Right ventricle myocardium superior (tissue), 1 donor: Measurements from ENCODE around the gene EPB41L3. TPM values are rescaled to one million over a fixed set of nuclear protein-coding genes. Genes with fewer than 3 reads are reported as not detected.
"Not testable (repeated sequence)": the region's sequence is repeated elsewhere in the genome, so short reads cannot be mapped to it uniquely, and the experiment has no call there.

ENCODE experiments used
- ATAC-seq: fragments of 200-7000 bp; cut with Tn5 transposase; one replicate; pipeline ENCODE4 v1.9.1; 2020; ENCODE audit warnings: mild to moderate bottlenecking; ENCODE audit not compliant: poor library complexity
- DNase-seq: peaks from one replicate; pipeline ENCODE4 v3.0.0-alpha.2; 2020
- intact Hi-C: fragments of 100-400 bp; cut with DNase I; formaldehyde crosslinking; loops from one replicate; pipeline ENCODE4 v1.11.2; 2022
- total RNA-seq: library from RNA; stranded (reverse); fragmentation: NEBNext Ultra II Directional; extraction: Animal tissue kit (Norgen Biotek cat#: 25700); gene quantifications from one replicate; pipeline ENCODE4 v1.2.1, GENCODE V29; 2021
- donor health status: DM: no; HTN: yes; CAD: no; lungs with severe emphysema.

The EPB41L3 gene
- total RNA-seq, 1 donor from 2014 or later: 6.8 TPM

DNA sequence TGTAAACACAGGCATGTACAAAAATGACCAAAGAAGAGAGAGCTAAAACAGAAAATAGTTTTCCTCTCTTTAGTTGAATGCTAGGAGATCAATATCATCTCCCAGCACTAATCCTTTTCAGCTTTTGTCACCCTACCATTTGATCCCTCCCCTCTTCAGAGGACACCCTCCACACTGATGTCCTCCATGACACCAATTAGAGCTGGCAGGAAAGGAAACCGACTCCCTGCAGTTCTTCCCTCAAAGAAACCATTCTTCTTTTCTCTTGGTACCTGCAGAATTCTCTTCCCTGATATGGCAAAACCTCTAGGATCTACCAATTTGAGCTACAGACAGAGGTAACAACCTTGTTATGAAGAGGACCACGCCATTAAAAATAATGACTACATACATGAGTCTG, 5.3 kb downstream of the EPB41L3 start:
- DNase-seq (no peak), ATAC-seq (no peak)
- intact Hi-C loops: no loop called here

DNA sequence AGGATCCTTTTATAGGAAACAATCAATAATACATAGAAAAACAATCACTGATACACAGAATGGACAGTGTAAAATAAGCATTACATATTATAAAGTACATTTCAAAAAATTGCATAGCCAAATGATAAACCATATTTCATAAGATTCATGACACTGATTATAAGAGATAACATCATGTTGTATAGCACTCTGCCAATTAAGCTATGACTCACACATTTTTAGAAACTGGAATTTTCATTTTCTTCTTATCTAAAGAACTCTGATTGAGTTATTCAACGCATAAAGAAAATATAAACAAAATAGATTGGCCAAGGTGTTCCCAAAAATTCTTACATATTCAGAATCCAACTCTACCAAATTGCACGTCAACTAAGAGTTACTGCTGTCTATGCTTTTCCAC, 5.9 kb downstream of the EPB41L3 start:
- intact Hi-C loops: no loop called here
- ATAC-seq: no peak

DNA sequence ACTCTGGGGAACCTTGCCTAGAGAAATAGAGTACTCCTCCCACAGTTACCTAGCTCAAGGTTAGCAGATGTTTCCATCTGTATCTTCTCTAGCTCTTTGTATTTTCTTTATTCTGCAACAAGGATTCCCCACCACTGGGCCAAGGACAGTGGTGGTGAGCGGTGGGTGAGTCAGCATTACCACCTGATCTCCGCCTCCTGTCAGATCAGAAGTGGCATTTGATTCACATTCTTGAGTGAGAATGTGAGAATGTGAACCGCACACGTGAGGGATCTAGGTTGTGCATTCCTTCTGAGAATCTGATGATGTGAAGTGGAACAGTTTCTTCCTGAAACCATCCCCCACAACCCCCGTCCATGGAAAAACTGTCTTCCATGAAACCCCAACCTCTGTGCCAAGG, 9.0 kb downstream of the EPB41L3 start:
- ATAC-seq (no peak), DNase-seq (no peak)
- intact Hi-C loops: no loop called here

More for the DNA sequence above, 5.9 kb downstream of the EPB41L3 start:
- no peak for DNase-seq

DNA sequence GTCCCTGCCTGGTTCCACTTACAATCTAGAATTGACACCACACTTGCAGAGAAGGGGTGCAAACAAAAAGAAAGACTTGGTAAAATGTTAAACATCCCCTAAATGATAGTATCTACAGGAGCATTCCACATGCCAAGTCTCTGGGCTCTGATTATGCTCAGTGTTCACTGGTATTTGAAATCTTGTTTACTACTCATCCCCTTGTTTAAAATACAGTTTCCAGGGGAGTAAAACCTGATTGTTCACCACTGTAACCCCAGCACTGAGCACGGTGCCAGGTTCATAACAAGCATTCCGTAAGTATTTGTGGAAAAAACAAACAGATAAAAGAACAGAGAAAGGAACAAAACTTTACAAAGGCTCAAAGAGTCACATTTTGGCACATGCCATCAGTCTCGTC, 11.7 kb downstream of the EPB41L3 start:
- DNase-seq (no peak), ATAC-seq (no peak)
- intact Hi-C loops: no loop called here

DNA sequence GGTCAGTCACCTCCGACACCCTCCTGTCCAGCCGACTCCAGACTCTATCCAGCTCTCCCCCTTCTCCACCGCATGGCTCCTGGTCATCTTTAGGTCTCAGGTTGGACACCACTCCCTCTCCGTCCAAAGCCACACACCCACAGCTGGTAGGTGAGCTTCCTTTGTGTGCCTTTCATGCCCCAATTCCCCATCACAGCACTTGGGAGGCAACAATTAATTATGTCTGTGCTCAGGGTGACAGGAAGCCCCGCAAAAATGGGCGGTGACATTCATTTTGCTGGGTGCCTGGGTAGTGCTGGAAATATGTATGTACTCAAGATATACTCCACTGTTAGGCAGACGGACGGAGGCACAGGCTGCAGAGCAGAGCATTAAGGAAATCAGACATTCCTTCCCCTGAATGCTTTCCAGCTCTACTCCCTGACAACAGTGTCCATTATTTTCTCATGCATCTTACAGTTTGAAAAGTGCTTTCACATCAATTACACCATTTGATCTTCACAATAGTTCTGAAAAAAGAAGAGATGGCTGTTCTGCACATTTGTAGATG, 13.1 kb downstream of the EPB41L3 start:
- no peak for DNase-seq
- intact Hi-C loops: no loop called here

DNA sequence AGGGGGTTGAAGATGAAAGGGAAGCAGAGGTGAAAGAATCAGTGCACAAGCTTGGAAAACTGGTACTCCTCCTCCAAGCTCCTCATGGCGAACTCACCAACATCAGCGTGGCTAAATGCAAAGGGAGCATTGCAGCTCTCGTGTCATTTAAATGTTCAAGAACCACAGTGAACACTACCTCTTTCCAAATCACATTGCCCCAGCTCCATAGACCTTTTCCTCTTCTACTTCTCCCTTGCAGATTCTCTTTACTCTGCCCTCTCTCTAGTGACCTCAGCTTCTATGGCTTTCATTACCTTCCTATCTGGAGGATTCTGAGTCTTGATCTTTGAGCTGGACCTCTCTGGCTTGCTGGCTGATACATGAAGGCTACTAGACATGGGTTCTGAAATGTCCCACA, 14.3 kb downstream of the EPB41L3 start:
- no peak for DNase-seq
- intact Hi-C loops: no loop called here
- ATAC-seq: no peak

More for the DNA sequence above, 13.1 kb downstream of the EPB41L3 start:
- no peak for ATAC-seq

DNA sequence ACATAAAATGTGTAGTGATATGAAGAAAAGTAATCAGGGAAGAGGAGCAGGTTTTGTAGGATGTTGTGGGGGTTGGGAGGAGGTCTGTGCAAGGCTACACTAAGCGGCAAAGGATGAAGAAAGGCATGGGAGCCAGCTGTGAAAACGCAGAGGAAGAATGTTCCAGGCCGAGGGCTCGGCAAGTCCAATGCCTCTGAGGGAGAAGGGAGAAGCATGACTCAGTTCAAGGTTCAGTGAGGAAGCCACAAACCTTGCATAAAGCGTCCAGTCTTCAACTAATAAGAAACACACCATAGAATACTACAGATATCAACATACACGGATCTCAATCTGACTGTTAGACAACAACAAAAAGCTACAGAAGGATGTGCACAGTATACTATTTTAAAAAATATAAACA, 16.2 kb downstream of the EPB41L3 start:
- peak; percentile 91 for ATAC-seq
- intact Hi-C loops: no loop called here
- peak; percentile 55 for DNase-seq

DNA sequence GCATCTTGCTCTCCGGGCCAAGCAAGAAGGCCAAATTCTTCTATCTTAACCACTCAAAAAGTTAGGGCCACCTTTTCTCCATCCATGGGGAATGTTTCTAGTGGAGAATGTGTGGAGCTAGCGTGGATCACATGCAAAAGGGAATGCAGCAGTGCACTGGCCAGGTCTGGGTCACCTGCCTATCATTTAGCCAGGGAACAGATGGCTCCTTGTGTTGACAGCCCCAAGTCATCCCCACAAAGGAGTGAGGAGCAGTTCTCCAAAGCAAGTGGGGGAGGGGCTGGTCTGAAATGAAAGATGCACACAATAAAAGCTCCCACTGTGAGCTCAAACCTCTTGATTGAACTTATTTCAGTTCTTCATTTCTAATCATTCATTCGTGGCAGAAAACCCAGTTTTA, 19.1 kb downstream of the EPB41L3 start:
- ATAC-seq (no peak), DNase-seq (no peak)
- intact Hi-C loops: no loop called here

DNA sequence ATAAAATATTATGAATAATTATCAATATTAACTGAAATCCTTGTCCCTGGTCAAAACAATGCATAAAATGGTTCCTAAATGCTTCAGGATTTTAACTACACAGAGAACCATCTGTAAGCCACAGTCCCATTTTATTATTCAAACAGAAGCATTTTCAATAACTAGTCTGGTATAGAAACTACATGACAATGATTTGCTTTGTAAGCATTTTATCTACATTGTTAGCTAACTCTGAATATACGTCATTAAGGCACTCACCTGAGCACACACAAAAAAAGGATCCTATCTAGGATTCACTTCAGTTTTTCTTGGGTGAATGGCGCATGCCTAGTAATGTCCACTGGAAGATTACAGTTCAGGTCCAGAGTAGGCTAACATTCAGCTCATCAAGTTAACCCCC, 22.8 kb downstream of the EPB41L3 start:
- ATAC-seq: no peak
- intact Hi-C loops: no loop called here
- no peak for DNase-seq

DNA sequence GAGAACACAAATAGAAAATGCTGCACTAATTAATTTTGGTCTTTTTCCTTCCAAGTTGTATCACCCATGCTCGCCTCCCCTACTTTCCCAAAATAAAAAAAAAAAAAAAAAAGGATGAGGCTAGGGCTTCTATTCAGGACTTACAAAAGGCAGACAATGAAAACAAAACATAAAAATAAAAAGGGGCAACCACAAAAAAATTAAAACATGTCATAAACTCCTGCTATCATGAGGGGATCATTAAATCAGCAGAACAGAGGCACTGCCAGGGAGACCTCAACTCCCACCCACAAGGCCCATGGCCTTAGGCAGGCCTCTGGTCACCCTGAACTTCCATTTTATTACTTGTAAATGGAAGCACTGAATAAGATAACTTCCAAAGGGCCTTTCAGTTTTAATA, 23.3 kb downstream of the EPB41L3 start:
- ATAC-seq: no peak
- intact Hi-C loops: no loop called here
- DNase-seq: no peak

DNA sequence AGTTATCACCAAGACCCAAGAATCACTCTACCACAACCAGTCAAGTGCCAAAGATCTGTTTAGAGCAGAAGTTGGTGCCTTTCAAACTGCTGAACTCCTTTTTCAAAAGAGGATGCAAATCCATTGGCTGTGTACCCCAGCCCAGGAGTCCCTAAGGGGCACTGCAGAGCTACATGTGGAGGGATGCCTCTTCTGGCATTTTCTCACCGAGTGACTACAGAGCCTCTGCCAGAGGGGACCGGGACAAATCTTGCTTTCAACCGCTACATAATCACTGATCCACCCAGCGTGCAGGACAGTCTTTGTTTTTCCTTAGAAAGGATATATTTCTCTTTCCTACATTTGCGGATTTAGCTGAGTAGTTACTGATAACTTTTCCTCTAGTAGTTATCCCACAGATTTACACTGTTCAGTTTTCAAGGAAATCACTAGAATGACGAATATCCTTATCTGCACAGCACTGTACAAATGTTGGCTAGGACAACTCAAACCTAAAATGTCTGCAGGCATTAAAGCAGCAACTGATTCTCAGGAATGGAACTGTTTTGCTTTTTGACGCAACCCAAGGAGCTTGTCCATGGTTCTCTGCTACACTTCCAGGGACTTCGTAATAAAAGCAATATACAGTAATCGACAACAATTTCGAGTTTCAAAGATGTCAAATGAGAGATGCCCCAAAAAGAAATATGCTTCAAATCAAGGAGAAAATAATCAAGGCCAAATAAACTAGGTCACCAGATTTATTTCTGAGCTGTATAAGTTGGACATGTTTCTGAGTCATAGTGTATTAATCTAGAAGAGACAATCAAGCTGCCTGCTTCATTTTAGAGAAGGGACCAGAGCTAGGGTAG, 24.1 kb downstream of the EPB41L3 start:
- no peak for DNase-seq
- ATAC-seq: peak; percentile 74
- intact Hi-C loops: no loop called here

DNA sequence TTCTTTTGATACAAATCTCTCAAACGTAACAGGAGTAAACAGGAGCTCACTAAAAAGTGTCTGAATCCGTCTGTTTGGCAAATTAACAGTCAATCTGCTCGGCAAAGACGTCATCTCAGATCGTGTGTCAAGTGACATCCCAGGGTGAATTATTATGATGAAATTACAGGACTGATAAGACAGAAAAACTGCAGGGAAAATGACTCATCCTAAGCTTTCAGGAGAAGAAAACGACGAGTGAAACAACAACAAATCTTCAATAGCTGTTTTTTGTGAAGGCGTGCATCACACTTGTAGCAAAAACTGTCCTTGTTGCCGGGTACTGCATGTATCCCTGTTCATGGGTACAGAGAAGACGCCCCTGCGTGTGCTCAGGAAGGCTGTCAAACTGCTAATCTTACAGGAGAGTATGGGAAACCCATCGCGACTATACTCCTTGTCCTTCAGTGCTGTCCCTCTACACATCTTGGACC, 24.9 kb downstream of the EPB41L3 start:
- ATAC-seq: peak; percentile 80
- DNase-seq: no peak
- intact Hi-C loops: no loop called here

DNA sequence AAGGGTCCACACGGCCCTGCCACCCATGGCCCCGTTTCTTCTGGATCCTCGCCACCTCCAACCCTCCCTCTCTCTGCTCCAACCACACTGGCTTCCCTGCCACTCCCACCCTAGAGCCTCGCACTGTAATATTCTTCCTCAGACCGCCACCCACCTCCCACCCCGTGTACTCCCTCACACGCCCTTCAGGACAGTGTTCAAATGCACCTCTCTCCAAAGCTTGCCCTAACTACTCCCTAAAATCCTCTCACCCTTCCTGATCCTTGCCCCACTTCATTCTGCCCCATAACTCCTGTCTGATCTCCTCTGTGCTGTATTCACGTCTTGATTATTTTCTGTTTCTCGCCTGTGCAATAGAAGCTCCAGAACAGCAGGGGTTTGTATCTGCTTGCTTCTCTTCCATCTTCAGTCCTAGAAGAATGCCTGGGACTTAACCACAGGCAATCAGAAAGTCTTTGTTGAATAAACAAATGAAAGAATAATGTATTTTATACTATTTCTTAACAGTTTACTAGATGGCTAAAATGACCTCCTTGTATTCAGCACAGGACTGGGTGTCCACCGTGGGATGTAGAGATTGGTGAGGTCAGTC, 25.5 kb downstream of the EPB41L3 start:
- ATAC-seq (no peak), DNase-seq (no peak)
- intact Hi-C loops: no loop called here

DNA sequence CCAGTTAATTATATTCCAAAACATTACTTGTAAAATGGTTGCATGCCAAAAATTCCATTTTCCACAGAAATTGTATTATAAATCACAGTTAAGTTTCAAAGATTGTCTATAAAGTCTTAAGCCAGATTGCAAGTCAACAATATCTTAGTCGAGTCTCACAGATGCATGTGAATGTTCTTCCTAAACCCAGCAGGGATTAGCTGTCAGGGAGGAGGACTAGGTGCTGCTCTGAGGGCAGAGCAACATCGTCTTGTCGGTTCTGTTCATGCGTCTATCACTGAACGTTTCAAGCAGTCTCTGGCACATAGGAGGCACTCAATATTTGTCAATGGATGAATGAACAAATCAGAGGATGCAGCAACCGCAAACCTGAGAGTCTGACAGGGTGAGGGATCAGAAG, 27.0 kb downstream of the EPB41L3 start:
- ATAC-seq (no peak), DNase-seq (no peak)
- intact Hi-C loops: no loop called here

DNA sequence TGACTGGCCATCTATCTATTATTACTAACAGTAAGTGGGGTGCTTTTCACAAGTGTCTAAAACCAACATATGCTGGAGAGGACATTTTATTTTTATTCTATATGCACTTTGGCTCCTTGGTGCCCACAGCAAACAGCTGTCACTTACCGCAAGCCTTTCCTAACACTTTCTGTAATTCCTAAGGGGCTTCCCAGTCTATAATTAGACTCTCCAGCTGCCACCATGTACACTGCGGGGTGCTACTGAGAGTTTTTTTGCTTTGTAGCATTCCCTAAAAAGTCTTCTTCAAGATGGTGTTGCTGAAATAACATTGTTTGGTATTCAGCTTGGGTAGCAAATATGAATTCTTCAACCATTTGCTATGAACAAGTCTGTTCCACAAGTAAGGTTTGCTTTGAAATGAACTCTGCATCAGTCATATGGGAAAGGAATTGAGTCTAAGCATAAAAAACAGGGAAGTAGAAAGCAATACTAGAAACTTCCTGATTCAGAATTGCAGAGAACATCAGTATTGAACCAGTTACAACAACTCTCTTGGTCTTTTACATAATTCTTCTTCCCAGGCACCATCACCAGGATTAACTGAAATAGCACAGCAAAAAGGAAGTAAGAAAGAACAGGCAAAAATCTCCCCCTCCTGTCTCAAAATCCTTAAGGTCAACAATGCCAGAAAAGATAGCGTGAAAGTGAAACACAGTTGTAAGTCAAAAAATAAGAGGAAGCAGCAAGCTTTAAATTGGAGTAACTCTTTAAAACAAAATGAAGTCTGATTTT, 28.6 kb downstream of the EPB41L3 start:
- peak; percentile 50 for ATAC-seq
- DNase-seq: no peak
- intact Hi-C loops: no loop called here

DNA sequence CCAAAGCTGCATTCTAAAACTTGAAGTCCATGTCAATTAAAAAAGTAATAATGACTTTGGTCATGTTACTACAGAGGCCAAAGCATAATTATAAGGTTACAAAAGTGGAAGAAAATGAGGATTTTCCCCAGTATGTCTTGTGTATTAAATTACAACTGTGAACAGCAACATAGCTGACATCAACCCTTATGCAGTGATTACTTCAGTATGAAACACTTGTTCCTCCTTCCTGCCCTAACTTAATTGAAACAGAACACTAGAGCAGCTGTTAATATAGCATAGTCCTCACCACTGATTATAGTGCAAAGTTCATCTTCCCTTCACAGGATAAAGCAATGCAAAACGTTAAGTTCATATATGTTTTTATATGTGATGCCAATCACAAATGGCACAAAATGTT, 29.9 kb downstream of the EPB41L3 start:
- DNase-seq: no peak
- ATAC-seq: no peak
- intact Hi-C loops: no loop called here

DNA sequence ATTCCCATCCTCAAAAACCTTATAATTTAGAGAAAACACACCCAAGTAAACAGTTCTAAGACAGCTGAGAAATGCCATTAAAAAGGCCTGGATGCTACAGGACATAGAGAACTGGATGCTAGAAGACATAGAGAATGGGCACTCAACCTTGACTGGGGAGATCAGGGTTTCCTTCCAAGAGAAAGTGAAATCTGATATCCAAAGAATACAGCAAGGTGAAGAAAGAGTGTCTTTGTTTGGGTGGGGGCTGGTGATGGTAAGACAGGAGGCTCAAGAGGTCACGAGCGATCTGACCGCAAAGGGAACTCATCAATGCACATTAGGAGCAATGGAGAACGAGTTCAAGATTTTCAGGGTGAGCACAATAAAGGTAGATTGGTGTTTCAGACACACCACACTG, 31.6 kb downstream of the EPB41L3 start:
- DNase-seq (no peak), ATAC-seq (no peak)
- intact Hi-C loops: no loop called here

DNA sequence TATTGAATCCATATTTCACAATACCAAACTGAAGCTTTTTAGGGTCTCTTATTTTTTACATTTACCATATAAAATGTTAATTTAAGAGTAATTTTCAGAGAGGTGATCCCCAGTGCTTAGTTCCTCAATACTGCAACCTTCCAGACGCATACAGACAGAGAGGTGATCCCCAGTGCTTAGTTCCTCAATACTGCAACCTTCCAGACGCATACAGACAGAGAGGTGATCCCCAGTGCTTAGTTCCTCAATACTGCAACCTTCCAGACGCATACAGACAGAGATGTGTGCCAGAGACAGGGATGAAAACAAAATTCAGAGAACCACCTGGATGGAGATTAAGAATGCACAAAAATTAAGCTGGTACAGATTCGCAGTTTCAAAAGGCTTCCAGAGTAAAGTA, 32.3 kb downstream of the EPB41L3 start:
- intact Hi-C loops, ATAC-seq: not testable (repeated sequence)

DNA sequence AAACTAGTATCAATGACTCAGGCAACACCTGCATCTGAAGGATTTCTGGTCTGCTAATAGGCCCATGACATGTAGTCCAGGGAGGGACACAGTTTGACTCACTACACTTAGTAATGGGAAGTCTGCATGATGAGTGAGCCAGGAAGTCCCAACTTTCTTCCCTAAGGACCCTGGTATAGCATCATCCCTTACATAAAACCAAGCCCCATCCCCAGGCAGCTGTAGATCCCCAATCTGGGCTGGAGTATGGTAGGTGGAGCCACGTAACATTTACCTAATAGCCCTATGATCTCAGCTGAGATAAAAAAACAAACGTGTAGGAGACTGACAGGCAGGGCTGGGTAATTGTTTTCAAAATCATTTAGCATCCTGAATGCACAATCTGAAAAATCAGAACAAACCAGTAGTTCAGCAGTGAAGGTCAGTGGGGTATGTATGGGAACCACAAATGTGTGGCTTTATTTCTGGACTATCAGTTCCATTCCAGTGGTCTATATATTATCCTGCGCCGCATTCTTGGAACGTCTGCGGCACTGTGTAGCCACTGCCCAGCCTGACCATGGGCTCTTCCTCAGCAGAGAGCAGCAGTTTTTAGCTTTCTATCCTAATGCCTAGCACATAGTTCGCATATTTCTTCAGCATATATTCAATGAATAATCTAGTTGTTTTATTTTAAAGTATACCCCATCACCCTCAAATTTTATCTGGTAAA, 33.5 kb downstream of the EPB41L3 start:
- ATAC-seq (no peak), DNase-seq (no peak)
- intact Hi-C loops: no loop called here

More for the DNA sequence above, 32.3 kb downstream of the EPB41L3 start:
- DNase-seq: not testable (repeated sequence)
